Activated CD8-positive, alpha-beta T cell treated with anti-CD3 and anti-CD28 coated beads for 36 hours (primary cell): ENCODE data around the gene ALG11. TPM values are rescaled to one million over a fixed set of nuclear protein-coding genes. Genes with fewer than 3 reads are reported as not detected.

ENCODE experiments used
- ATAC-seq: fragments of 200-7000 bp; cut with Tn5 transposase; one replicate; pipeline ENCODE4 v1.10.0; 2021; ENCODE audit warnings: mild to moderate bottlenecking, moderate library complexity
- CTCF ChIA-PET: fragments of 350-600 bp; sonication (Branson Sonifier 250); formaldehyde crosslinking; loops from one replicate; lab custom pipeline; 2021; ENCODE audit warnings: antibody characterized with exemption; lab: Charles Lee
- POLR2A ChIA-PET: fragments of 350-600 bp; sonication (Branson Sonifier 250); formaldehyde crosslinking; loops from one replicate; lab custom pipeline; 2021; ENCODE audit warnings: antibody characterized with exemption; lab: Charles Lee
- DNase-seq: peaks from one replicate; pipeline ENCODE4 v3.0.0-alpha.2; 2020
- H3K27ac Mint-ChIP-seq: one replicate; pipeline ENCODE4 v1.8.0; 2021; ENCODE audit warnings: mild to moderate bottlenecking, mixed read lengths
- H3K27me3 Mint-ChIP-seq: one replicate; pipeline ENCODE4 v1.8.0; 2021; ENCODE audit warnings: mixed read lengths
- H3K36me3 Mint-ChIP-seq: one replicate; pipeline ENCODE4 v1.8.0; 2021; ENCODE audit warnings: low read depth, mixed read lengths
- H3K4me1 Mint-ChIP-seq: one replicate; pipeline ENCODE4 v1.8.0; 2021; ENCODE audit warnings: low read depth, mixed read lengths
- H3K4me3 Mint-ChIP-seq: one replicate; pipeline ENCODE4 v1.8.0; 2021; ENCODE audit warnings: mild to moderate bottlenecking, moderate library complexity, mixed read lengths
- H3K9me3 Mint-ChIP-seq: one replicate; pipeline ENCODE4 v1.8.0; 2021; ENCODE audit warnings: mixed read lengths
- CTCF ChIP-seq: fragments of 200-600 bp; IDR thresholded peaks from one replicate; pipeline ENCODE4 v1.8.0; 2022; ENCODE audit warnings: antibody characterized with exemption, mild to moderate bottlenecking
- intact Hi-C: fragments of 100-400 bp; cut with micrococcal nuclease; formaldehyde crosslinking; loops from one replicate; pipeline ENCODE4 v1.10.0; 2022
- total RNA-seq, 2 experiments: library from RNA; stranded (reverse); gene quantifications; one replicate each; pipeline ENCODE4 v1.2.3, GENCODE V29; 2021

Gene ALG11
- total RNA-seq, 2 experiments from 2014 or later: 21.0 to 22.6 TPM

- ATAC-seq (no peak), DNase-seq (no peak)
- H3K27me3 Mint-ChIP-seq: peaks cover 10% of the 10 kb centered on the region
- no peaks in the 10 kb centered on the region for H3K4me1 Mint-ChIP-seq
- TF ChIP-seq CTCF: no peak
- POLR2A ChIA-PET: interaction anchor here (1.0 kb wide), 1 partner anchor 19 kb away, joined by 3 read pairs; no protein-coding TSS in a partner anchor
- intact Hi-C loops: no loop called here
- H3K9me3 Mint-ChIP-seq: no peaks in the 10 kb centered on the region
- no peak overlapping the region for H3K4me3 Mint-ChIP-seq
- no peak overlapping the region for H3K27ac Mint-ChIP-seq
- no peaks in the 10 kb centered on the region for H3K36me3 Mint-ChIP-seq
- CTCF ChIA-PET: interaction anchor here (1.1 to 6.8 kb wide), 2 partner anchors 129 to 452 kb away, joined by 3 to 62 read pairs; partner anchors contain the start of gene NEK5
These were observed 14.4 kb upstream of the ALG11 start for GRCh38 chr13:51997641-51998330.

- intact Hi-C loops: no loop called here
- ChIA-PET CTCF (interaction anchor here (0.9 to 6.8 kb wide), 4 partner anchors 128 to 451 kb away, joined by 3 to 62 read pairs (median 3); partner anchors contain the start of gene NEK5), POLR2A (interaction anchor here (1.2 kb wide), 1 partner anchor 129 kb away, joined by 5 read pairs; no protein-coding TSS in a partner anchor)
- Mint-ChIP-seq H3K9me3 (no peaks in the 10 kb centered on the region), H3K27ac (no peak overlapping the region), H3K4me1 (no peaks in the 10 kb centered on the region), H3K27me3 (peaks cover 10% of the 10 kb centered on the region), H3K4me3 (no peak overlapping the region), H3K36me3 (no peaks in the 10 kb centered on the region)
- no peak for DNase-seq
- ATAC-seq: no peak
- no peak for TF ChIP-seq CTCF
These were observed 13.3 kb upstream of the ALG11 start for GRCh38 chr13:51998723-51999509.

GRCh38 chr13:51999510-51999911, 12.7 kb upstream of the ALG11 start:
- ChIA-PET CTCF (interaction anchor here (0.9 to 6.8 kb wide), 4 partner anchors 128 to 426 kb away, joined by 3 to 62 read pairs (median 3); partner anchors contain the start of gene NEK5), POLR2A (interaction anchor here (1.2 kb wide), 1 partner anchor 128 kb away, joined by 5 read pairs; no protein-coding TSS in a partner anchor)
- Mint-ChIP-seq H3K27ac (no peak overlapping the region), H3K4me1 (no peaks in the 10 kb centered on the region), H3K9me3 (no peaks in the 10 kb centered on the region), H3K27me3 (peaks cover 10% of the 10 kb centered on the region), H3K36me3 (no peaks in the 10 kb centered on the region), H3K4me3 (no peak overlapping the region)
- DNase-seq (no peak), ATAC-seq (no peak)
- no peak for TF ChIP-seq CTCF
- intact Hi-C loops: no loop called here

GRCh38 chr13:51999921-52000320, 12.3 kb upstream of the ALG11 start:
- Mint-ChIP-seq H3K36me3 (no peaks in the 10 kb centered on the region), H3K9me3 (no peaks in the 10 kb centered on the region), H3K27ac (no peak overlapping the region), H3K27me3 (peaks cover 10% of the 10 kb centered on the region), H3K4me3 (no peak overlapping the region), H3K4me1 (no peaks in the 10 kb centered on the region)
- POLR2A ChIA-PET: interaction anchor here (1.2 kb wide), 1 partner anchor 128 kb away, joined by 5 read pairs; no protein-coding TSS in a partner anchor
- intact Hi-C loops: loop anchor here (5.0 kb wide), 1 partner anchor 127 kb away; the partner anchor contains the start of gene NEK5
- CTCF ChIA-PET: interaction anchor here (0.8 to 6.8 kb wide), 4 partner anchors 127 to 451 kb away, joined by 3 to 62 read pairs (median 3); partner anchors contain the start of gene NEK5
- no peak for DNase-seq
- no peak for TF ChIP-seq CTCF
- no peak for ATAC-seq
